Subcutaneous adipose tissue (tissue), 4 donors: Measurements from ENCODE around the gene GABRA5. TPM values are rescaled to one million over a fixed set of nuclear protein-coding genes. Genes with fewer than 3 reads are reported as not detected.

Source experiments
- total RNA-seq, 4 donors: library from RNA; depleted of rRNA; stranded (reverse); fragments of >200 nt; gene quantifications; one replicate each; pipeline ENCODE4 v1.1.0, GENCODE V29; 2016
- TF ChIP-seq, protein P1 (sequence below): fragments of 450-650 bp; IDR thresholded peaks from one replicate; pipeline ENCODE4 v1.5.1; 2016; ENCODE audit warnings: low read depth, mild to moderate bottlenecking, control low read depth, antibody characterized with exemption, moderate library complexity

The GABRA5 gene
- total RNA-seq, 4 donors from 2014 or later: not detected

DNA sequence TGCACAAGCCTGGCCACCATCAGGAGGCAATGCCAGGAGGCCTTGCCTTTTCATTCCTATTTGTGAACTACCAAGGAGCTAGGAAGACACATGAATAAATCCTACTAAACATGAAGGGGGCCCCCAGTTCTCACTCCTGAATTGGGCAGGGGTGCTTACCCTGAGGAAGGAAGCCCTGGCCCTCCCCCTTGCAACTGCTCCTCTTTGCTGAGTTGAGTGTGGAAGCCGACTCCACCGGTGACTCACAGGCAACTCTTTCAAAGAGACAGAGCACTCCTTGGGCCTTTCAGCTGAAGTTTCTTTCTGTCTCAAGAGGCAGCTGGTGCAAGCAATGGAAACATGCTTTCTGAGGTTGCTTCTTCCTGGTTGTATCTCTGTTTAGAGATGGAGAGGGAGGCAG is 105.8 kb downstream of the GABRA5 start:
- TF ChIP-seq, protein P1, sequence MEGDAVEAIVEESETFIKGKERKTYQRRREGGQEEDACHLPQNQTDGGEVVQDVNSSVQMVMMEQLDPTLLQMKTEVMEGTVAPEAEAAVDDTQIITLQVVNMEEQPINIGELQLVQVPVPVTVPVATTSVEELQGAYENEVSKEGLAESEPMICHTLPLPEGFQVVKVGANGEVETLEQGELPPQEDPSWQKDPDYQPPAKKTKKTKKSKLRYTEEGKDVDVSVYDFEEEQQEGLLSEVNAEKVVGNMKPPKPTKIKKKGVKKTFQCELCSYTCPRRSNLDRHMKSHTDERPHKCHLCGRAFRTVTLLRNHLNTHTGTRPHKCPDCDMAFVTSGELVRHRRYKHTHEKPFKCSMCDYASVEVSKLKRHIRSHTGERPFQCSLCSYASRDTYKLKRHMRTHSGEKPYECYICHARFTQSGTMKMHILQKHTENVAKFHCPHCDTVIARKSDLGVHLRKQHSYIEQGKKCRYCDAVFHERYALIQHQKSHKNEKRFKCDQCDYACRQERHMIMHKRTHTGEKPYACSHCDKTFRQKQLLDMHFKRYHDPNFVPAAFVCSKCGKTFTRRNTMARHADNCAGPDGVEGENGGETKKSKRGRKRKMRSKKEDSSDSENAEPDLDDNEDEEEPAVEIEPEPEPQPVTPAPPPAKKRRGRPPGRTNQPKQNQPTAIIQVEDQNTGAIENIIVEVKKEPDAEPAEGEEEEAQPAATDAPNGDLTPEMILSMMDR: no peak

DNA sequence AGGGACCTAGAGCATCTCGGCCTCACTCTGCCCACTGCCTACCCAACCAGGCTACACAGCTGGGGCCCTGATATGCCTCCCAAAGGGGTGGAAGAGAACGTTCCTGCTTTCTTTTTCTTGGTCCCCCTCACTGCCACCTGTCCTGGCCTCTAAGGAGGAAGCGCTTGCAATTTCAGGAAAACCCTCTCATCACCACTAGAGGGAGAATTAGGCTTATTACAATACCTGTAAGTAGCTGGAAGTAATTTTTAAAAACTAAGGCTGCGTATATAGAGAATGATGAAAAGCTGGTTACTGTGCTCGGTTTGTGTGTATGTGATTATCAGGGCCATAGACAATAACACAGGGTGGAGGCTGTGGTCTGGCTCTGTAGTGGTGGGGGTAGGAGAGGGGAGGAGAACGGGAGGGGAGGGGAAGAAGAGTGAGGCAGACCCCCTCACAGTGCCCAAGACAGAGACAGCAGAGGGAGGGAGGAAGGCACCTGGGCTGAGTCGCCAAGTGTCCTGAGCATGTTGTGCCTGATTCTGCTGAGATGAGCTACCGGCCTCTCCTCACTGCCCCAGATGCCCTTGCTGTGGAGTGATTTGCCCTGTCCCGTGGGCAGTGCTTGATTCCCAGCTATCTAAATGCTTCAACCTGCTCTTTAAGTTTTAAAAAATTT is 107.4 kb downstream of the GABRA5 start:
- TF ChIP-seq, protein P1: no peak

DNA sequence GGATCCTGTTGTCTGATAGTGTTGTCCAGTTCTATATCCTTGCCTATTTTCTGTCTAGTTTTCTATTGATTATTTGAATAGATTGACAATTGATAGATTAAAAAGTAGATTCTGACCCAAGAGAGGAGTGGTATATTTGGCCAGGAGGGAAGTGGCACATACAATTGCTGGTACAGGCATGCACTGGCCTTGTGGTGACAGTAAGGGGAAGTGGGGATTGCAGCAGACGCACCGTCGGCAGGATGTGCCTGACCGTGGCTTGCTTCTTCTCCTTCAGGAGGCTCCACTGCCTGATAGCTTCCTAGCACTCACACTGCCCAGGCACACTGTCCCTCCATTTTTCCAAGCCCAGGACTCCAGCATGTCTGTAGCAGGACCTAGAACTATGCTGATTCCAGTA is 114.6 kb downstream of the GABRA5 start:
- TF ChIP-seq, protein P1: no peak

DNA sequence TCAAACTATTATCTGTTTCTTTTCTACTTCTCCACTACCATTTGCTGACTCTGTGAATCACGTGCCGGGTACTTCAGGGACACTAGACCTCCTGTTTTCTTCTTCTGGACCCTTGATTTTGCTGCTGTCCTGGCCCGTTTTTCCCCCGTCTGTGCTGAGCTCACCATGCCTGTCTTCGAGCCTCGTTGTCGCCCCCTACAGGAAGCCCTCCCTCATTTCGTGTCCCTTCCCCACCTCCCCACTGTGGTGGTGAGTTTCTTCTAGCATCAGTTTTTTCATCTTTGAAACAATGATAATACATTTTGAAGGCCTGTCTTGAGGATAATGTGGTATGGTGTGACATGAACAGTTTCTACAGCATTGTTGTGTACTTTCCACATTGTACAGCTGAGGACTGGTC is 117.0 kb downstream of the GABRA5 start:
- TF ChIP-seq, protein P1: no peak

DNA sequence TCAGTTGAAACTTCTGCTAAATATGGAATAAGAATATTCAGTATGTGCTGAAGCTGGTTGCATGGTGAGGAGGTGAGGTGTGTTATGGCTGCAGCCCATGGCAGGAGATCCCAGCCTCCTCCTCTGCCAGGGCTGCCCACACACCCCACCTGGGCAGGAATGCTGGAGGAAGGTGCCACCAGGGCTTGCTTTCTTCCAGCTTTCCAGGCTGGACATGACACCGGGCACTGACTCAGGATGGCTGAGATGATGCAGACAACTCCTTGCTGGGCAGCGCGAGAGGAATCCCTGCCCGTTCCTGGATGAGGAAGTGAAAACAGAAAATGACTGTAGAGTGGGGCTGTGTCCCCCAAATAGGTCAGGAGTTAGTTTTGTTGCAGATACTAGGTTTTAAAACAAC is 118.2 kb downstream of the GABRA5 start:
- TF ChIP-seq, protein P1: no peak

DNA sequence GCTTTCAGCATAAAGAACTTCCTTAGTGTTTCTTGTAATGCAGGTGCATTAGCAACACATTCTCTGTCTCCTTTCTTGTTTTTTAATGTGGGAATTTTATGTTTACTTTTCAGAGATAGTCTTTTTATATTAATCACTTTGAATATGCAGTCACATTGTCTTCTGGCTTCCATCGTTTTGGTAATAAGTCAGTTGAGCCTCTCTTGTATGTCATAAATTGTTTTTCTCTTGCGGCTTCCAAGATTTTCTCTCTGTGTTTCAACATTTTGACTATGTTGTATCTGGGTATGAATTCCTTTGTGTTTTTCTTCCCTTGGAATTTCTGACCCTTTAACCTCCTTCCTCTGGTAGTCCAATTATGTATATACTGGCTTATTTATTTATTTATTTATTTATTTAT is 129.4 kb downstream of the GABRA5 start:
- TF ChIP-seq, protein P1: no peak

Other genes starting within 250 kb of the GABRA5 start
- 1 to 10 TPM in 1 of 4 donors, under 1 TPM in 3; under 0.01 to 1.9 (median 0.77) TPM for gene GABRB3, start 94.0 kb upstream of the GABRA5 start, total RNA-seq
- gene GABRG3, start 104.1 kb downstream of the GABRA5 start, total RNA-seq: not detected